ENCODE results near the gene FAM120A. TPM values are rescaled to one million over a fixed set of nuclear protein-coding genes. Genes with fewer than 3 reads are reported as not detected.
A peak's percentile ranks its signal among the peaks of the same experiment; 100 is the strongest.

FAM120A gene
- total and polyA plus RNA-seq, 2 of the 13 experiments (the other 11 are each of a cell fraction or from before 2014, with no cell fraction given): 41.3 to 44.4 TPM

DNA sequence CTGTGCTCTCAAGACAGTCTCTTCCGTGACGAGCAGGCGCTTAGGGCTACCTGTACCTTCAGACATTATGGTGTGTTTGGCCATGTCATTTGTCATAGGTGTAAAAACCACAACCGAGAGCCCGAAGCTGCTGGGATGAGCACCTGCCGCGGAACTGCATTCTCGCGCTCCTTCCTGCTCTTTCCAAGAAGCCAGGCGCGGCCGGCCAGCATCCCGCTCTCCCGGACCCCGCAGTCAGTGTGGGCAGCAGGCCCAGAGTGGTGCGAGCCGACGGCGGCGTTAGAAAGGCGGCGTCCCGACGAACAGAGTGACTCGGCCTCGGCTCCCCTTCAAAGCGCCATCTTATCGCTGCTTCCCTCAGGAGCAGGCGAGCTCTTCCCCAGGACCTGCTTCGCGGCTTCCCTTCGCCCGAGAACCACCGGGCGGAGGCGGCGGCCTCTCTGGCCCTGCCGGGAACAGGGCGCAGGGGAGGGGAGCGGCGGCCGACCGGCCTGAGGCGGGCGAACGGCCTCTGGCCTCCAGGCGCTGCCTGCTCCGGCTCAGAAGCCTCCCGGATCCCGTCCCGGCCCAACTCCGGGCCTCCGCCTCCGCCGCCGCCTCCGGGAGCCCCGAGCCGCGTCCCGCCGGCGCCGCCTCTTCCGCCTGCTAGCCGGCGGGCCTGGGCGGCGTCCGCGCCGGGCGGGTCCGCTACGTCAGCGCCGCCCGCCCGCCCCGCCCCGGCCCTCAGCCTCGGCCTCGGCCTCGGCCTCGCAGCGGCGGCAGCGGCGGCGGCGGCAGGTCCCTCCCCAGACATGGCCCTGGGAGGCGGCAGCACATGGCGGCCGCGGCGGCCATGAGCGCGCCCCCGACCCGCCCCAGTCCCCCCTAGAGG is at the start of gene FAM120A (continued):
- TF ChIP-seq, protein P1, sequence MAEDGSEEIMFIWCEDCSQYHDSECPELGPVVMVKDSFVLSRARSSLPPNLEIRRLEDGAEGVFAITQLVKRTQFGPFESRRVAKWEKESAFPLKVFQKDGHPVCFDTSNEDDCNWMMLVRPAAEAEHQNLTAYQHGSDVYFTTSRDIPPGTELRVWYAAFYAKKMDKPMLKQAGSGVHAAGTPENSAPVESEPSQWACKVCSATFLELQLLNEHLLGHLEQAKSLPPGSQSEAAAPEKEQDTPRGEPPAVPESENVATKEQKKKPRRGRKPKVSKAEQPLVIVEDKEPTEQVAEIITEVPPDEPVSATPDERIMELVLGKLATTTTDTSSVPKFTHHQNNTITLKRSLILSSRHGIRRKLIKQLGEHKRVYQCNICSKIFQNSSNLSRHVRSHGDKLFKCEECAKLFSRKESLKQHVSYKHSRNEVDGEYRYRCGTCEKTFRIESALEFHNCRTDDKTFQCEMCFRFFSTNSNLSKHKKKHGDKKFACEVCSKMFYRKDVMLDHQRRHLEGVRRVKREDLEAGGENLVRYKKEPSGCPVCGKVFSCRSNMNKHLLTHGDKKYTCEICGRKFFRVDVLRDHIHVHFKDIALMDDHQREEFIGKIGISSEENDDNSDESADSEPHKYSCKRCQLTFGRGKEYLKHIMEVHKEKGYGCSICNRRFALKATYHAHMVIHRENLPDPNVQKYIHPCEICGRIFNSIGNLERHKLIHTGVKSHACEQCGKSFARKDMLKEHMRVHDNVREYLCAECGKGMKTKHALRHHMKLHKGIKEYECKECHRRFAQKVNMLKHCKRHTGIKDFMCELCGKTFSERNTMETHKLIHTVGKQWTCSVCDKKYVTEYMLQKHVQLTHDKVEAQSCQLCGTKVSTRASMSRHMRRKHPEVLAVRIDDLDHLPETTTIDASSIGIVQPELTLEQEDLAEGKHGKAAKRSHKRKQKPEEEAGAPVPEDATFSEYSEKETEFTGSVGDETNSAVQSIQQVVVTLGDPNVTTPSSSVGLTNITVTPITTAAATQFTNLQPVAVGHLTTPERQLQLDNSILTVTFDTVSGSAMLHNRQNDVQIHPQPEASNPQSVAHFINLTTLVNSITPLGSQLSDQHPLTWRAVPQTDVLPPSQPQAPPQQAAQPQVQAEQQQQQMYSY (CRISPR knock-in tag; IDR thresholded peaks at IDR 0.05): peak; percentile 86
- no peak for TF ChIP-seq ZNF326 (CRISPR knock-in tag; IDR thresholded peaks at IDR 0.05; ENCODE audit: borderline replicate concordance)
- peak; percentile 51; the same call in 1 of the 2 replicates for TF ChIP-seq CHD2 (IDR thresholded peaks at IDR 0.05; ENCODE audit: low read depth, low read length)
- TF ChIP-seq, protein P2, sequence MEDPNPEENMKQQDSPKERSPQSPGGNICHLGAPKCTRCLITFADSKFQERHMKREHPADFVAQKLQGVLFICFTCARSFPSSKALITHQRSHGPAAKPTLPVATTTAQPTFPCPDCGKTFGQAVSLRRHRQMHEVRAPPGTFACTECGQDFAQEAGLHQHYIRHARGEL (CRISPR knock-in tag; IDR thresholded peaks at IDR 0.05): 0 out of 2 replicates have a peak, but pooled peaks have one; percentile 50
- peak; percentile 37; the same call in 1 of the 2 replicates for TF ChIP-seq ZNF350 (CRISPR knock-in tag; IDR thresholded peaks at IDR 0.05; ENCODE audit: borderline replicate concordance, low read depth)
- TF ChIP-seq, protein P3, sequence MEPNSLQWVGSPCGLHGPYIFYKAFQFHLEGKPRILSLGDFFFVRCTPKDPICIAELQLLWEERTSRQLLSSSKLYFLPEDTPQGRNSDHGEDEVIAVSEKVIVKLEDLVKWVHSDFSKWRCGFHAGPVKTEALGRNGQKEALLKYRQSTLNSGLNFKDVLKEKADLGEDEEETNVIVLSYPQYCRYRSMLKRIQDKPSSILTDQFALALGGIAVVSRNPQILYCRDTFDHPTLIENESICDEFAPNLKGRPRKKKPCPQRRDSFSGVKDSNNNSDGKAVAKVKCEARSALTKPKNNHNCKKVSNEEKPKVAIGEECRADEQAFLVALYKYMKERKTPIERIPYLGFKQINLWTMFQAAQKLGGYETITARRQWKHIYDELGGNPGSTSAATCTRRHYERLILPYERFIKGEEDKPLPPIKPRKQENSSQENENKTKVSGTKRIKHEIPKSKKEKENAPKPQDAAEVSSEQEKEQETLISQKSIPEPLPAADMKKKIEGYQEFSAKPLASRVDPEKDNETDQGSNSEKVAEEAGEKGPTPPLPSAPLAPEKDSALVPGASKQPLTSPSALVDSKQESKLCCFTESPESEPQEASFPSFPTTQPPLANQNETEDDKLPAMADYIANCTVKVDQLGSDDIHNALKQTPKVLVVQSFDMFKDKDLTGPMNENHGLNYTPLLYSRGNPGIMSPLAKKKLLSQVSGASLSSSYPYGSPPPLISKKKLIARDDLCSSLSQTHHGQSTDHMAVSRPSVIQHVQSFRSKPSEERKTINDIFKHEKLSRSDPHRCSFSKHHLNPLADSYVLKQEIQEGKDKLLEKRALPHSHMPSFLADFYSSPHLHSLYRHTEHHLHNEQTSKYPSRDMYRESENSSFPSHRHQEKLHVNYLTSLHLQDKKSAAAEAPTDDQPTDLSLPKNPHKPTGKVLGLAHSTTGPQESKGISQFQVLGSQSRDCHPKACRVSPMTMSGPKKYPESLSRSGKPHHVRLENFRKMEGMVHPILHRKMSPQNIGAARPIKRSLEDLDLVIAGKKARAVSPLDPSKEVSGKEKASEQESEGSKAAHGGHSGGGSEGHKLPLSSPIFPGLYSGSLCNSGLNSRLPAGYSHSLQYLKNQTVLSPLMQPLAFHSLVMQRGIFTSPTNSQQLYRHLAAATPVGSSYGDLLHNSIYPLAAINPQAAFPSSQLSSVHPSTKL (CRISPR knock-in tag; IDR thresholded peaks at IDR 0.05): peak; percentile 13; the same call in 1 of the 2 replicates
- no peak for TF ChIP-seq ZSCAN31 (CRISPR knock-in tag; IDR thresholded peaks at IDR 0.05; ENCODE audit: low read depth)
- 0 out of 2 replicates have a peak, but pooled peaks have one; percentile 29 for TF ChIP-seq ZNF766 (CRISPR knock-in tag; IDR thresholded peaks at IDR 0.05; ENCODE audit: borderline replicate concordance)
- TF ChIP-seq, protein P4, sequence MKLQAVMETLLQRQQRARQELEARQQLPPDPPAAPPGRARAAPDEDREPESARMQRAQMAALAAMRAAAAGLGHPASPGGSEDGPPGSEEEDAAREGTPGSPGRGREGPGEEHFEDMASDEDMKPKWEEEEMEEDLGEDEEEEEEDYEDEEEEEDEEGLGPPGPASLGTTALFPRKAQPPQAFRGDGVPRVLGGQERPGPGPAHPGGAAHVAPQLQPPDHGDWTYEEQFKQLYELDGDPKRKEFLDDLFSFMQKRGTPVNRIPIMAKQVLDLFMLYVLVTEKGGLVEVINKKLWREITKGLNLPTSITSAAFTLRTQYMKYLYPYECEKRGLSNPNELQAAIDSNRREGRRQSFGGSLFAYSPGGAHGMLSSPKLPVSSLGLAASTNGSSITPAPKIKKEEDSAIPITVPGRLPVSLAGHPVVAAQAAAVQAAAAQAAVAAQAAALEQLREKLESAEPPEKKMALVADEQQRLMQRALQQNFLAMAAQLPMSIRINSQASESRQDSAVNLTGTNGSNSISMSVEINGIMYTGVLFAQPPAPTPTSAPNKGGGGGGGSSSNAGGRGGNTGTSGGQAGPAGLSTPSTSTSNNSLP (IDR thresholded peaks at IDR 0.05; ENCODE audit: low read depth, low read length): no peak
- no peak for TF ChIP-seq ZNF839 (CRISPR knock-in tag; IDR thresholded peaks at IDR 0.05; ENCODE audit: borderline replicate concordance)
- TF ChIP-seq, protein P5, sequence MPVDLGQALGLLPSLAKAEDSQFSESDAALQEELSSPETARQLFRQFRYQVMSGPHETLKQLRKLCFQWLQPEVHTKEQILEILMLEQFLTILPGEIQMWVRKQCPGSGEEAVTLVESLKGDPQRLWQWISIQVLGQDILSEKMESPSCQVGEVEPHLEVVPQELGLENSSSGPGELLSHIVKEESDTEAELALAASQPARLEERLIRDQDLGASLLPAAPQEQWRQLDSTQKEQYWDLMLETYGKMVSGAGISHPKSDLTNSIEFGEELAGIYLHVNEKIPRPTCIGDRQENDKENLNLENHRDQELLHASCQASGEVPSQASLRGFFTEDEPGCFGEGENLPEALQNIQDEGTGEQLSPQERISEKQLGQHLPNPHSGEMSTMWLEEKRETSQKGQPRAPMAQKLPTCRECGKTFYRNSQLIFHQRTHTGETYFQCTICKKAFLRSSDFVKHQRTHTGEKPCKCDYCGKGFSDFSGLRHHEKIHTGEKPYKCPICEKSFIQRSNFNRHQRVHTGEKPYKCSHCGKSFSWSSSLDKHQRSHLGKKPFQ (CRISPR knock-in tag; IDR thresholded peaks at IDR 0.05; ENCODE audit: insufficient replicate concordance): no peak
- peak; percentile 56 for TF ChIP-seq GABPA (IDR thresholded peaks at IDR 0.05; ENCODE audit: low read depth, low read length)
- no peak for TF ChIP-seq GABPA (CRISPR knock-in tag; IDR thresholded peaks at IDR 0.05; ENCODE audit: low read depth)
- TF ChIP-seq, protein P6, sequence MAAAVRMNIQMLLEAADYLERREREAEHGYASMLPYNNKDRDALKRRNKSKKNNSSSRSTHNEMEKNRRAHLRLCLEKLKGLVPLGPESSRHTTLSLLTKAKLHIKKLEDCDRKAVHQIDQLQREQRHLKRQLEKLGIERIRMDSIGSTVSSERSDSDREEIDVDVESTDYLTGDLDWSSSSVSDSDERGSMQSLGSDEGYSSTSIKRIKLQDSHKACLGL (CRISPR knock-in tag; IDR thresholded peaks at IDR 0.05): peak; percentile 40; the same call in 1 of the 2 replicates
- no peak for TF ChIP-seq RFX3 (CRISPR knock-in tag; IDR thresholded peaks at IDR 0.05)

Measured in HepG2 (cell line).